T-cell (primary cell): ENCODE data around the gene BCL11B. TPM values are rescaled to one million over a fixed set of nuclear protein-coding genes. Genes with fewer than 3 reads are reported as not detected.

Experiments used
- ATAC-seq, 4 experiments: fragments of 200-7000 bp in 3 of 4; fragments of 150-1000 bp in 1 of 4; cut with Tn5 transposase; replicated peaks in 1 of 4; 1 replicate in 3 of 4; 2 replicates in 1 of 4; pipeline ENCODE4 v1.10.0; 2021; ENCODE audit warnings: moderate library complexity in 3 of 4, mild to moderate bottlenecking in 2 of 4, moderate number of reproducible peaks in 1 of 4
- CTCF ChIA-PET, 2 donors: fragments of 300-600 bp; sonication (Branson Sonifier 250); formaldehyde crosslinking; loops; one replicate each; lab custom pipeline; 2022; ENCODE audit warnings: antibody characterized with exemption in 2 of 2; lab: Charles Lee
- POLR2A ChIA-PET, 2 donors: fragments of 300-600 bp; sonication (Branson Sonifier 250); formaldehyde crosslinking; loops; one replicate each; lab custom pipeline; 2022; ENCODE audit warnings: antibody characterized with exemption in 2 of 2; lab: Charles Lee
- DNase-seq, 35 experiments: peaks; one replicate each; pipeline versions ENCODE4 v3.0.0 to v3.0.0-alpha.2; 2013 to 2023
- H3K27ac ChIP-seq: one replicate; pipeline ENCODE4 v1.5.1; 2013; ENCODE audit warnings: low read length
- H3K27me3 ChIP-seq, 2 experiments: replicated peaks in 1 of 2; 1 replicate in 1 of 2; 2 replicates in 1 of 2; pipeline versions ENCODE4 v1.6.1 to v1.7.0; 2013; ENCODE audit warnings: low read length in 1 of 2, mixed read lengths in 1 of 2; ENCODE audit not compliant: control insufficient read depth in 2 of 2, insufficient read depth in 2 of 2; ENCODE audit errors: extremely low read depth in 1 of 2
- H3K36me3 ChIP-seq, 2 donors: 1 replicate in 1 of 2; 2 replicates in 1 of 2; pipeline versions ENCODE4 v1.6.1 to v1.7.0; 2013; ENCODE audit warnings: low read length in 1 of 2; ENCODE audit not compliant: control insufficient read depth in 2 of 2, insufficient read depth in 1 of 2; ENCODE audit errors: extremely low read depth in 1 of 2
- H3K4me1 ChIP-seq, 2 experiments: 1 replicate in 1 of 2; 2 replicates in 1 of 2; pipeline versions ENCODE4 v1.6.1 to v1.7.0; 2013; ENCODE audit warnings: low read length in 2 of 2, mixed read lengths in 1 of 2; ENCODE audit not compliant: insufficient read depth in 2 of 2, control insufficient read depth in 1 of 2; ENCODE audit errors: extremely low read depth in 1 of 2
- H3K4me3 ChIP-seq, 2 donors: 1 replicate in 1 of 2; 2 replicates in 1 of 2; pipeline versions ENCODE4 v1.5.1 to v1.7.0; 2013; ENCODE audit warnings: mild to moderate bottlenecking in 2 of 2, low read length in 1 of 2, moderate library complexity in 1 of 2; ENCODE audit not compliant: control insufficient read depth in 1 of 2; ENCODE audit errors: extremely low read depth in 1 of 2
- H3K9me3 ChIP-seq: 2 replicates; pipeline ENCODE4 v1.7.0; 2013
- H3K27ac Mint-ChIP-seq, 2 donors: one replicate each; pipeline ENCODE4 v1.8.0; 2020 to 2021; ENCODE audit warnings: mild to moderate bottlenecking in 2 of 2, mixed read lengths in 2 of 2
- H3K27me3 Mint-ChIP-seq, 2 donors: one replicate each; pipeline ENCODE4 v1.8.0; 2021 to 2022; ENCODE audit warnings: mixed read lengths in 2 of 2
- H3K36me3 Mint-ChIP-seq: one replicate; pipeline ENCODE4 v1.8.0; 2021; ENCODE audit warnings: mixed read lengths
- H3K4me1 Mint-ChIP-seq, 3 donors: one replicate each; pipeline ENCODE4 v1.8.0; 2020 to 2022; ENCODE audit warnings: mixed read lengths in 3 of 3, mild to moderate bottlenecking in 1 of 3
- H3K4me3 Mint-ChIP-seq, 3 donors: one replicate each; pipeline ENCODE4 v1.8.0; 2020 to 2022; ENCODE audit warnings: mild to moderate bottlenecking in 3 of 3, mixed read lengths in 3 of 3, moderate library complexity in 3 of 3
- H3K9me3 Mint-ChIP-seq, 3 donors: one replicate each; pipeline ENCODE4 v1.8.0; 2020 to 2022; ENCODE audit warnings: mixed read lengths in 3 of 3
- WGBS: methylation state at CpG from one replicate; pipeline ENCODE4 v1.1.5; 2013; ENCODE audit warnings: missing lambda C conversion rate; ENCODE audit not compliant: insufficient coverage; 5-methylcytosine and 5-hydroxymethylcytosine counted together
- total RNA-seq, 35 experiments: library from RNA in 6 of 35; stranded (reverse) in 6 of 35; fragments of 120-200 nt in 1 of 35; gene quantifications; one replicate each; pipeline versions ENCODE4 v1.2.1 to v1.2.4 and lab custom pipeline; 2013 to 2026

The BCL11B gene
- total RNA-seq, 5 donors from 2014 or later (not counting 1 experiment from before 2014, with no cell fraction given) = 181 to 240 (median 196) TPM

GRCh38 chr14:99276482-99276881 lies 4.5 kb upstream of the BCL11B start:
- ATAC-seq (no peak), DNase-seq (no peak)
- no peaks in the 10 kb centered on the region for H3K9me3 Mint-ChIP-seq
- no CpG with 5 or more reads among the region's 2 CpGs for WGBS
- H3K27ac Mint-ChIP-seq = peak overlapping the region in 1 of 2 donors; percentile 76
- Histone ChIP-seq H3K4me1 (peaks cover 12 to 42% of the 10 kb centered on the region in 2 experiments), H3K27me3 (peaks cover 0 to 4% of the 10 kb centered on the region in 2 experiments), H3K4me3 (no peak overlapping the region), H3K9me3 (no peaks in the 10 kb centered on the region), H3K27ac (no peak overlapping the region), H3K36me3 (no peaks in the 10 kb centered on the region)
- ChIA-PET POLR2A (interaction anchor here in 1 of 2 donors (0.5 kb wide), 1 partner anchor 1384 kb away, joined by 9 read pairs; no protein-coding TSS in a partner anchor), CTCF (interaction anchor here in 1 of 2 donors (1.4 kb wide), 1 partner anchor 115 kb away, joined by 3 read pairs; no protein-coding TSS in a partner anchor)
- peaks cover 45 to 50% (median 48%) of the 10 kb centered on the region in 3 donors for H3K4me1 Mint-ChIP-seq
- peaks cover 0 to 1% of the 10 kb centered on the region in 2 donors for H3K27me3 Mint-ChIP-seq
- H3K36me3 Mint-ChIP-seq = peaks cover under 1% of the 10 kb centered on the region
- H3K4me3 Mint-ChIP-seq = no peak overlapping the region

- Histone ChIP-seq H3K27ac (peak overlapping the region; percentile 23), H3K27me3 (peaks cover 0 to 3% of the 10 kb centered on the region in 2 experiments), H3K4me3 (no peak overlapping the region), H3K4me1 (peaks cover 6 to 29% of the 10 kb centered on the region in 2 experiments), H3K36me3 (no peaks in the 10 kb centered on the region), H3K9me3 (no peaks in the 10 kb centered on the region)
- ATAC-seq (no peak), DNase-seq (peak in 1 of 35 experiments; percentile 24)
- no peaks in the 10 kb centered on the region for H3K27me3 Mint-ChIP-seq
- H3K36me3 Mint-ChIP-seq = peaks cover 3% of the 10 kb centered on the region
- ChIA-PET POLR2A (interaction anchor here (0.6 to 1.0 kb wide), 5 partner anchors 87 to 1135 kb away, joined by 3 to 4 read pairs (median 4); no protein-coding TSS in a partner anchor), CTCF (interaction anchor here in 1 of 2 donors (1.0 to 1.4 kb wide), 3 partner anchors 9 to 114 kb away, joined by 3 to 4 read pairs (median 3); no protein-coding TSS in a partner anchor)
- peak overlapping the region; percentile 76 to 80 for H3K27ac Mint-ChIP-seq
- peak overlapping the region; percentile 85 to 96 (median 96) for H3K4me3 Mint-ChIP-seq
- no peaks in the 10 kb centered on the region for H3K9me3 Mint-ChIP-seq
- H3K4me1 Mint-ChIP-seq = peaks cover 33 to 39% (median 35%) of the 10 kb centered on the region in 3 donors
Measured at GRCh38 chr14:99275222-99275584, 3.2 kb upstream of the BCL11B start.

GRCh38 chr14:99274346-99275221 lies 2.6 kb upstream of the BCL11B start:
- Mint-ChIP-seq H3K36me3 (peaks cover 7% of the 10 kb centered on the region), H3K27me3 (no peaks in the 10 kb centered on the region), H3K9me3 (no peaks in the 10 kb centered on the region), H3K4me3 (peak overlapping the region; percentile 85 to 96 (median 96)), H3K27ac (peak overlapping the region; percentile 76 to 80), H3K4me1 (peaks cover 33 to 39% (median 34%) of the 10 kb centered on the region in 3 donors)
- ChIA-PET POLR2A (interaction anchor here in 1 of 2 donors (1.0 kb wide), 1 partner anchor 87 kb away, joined by 3 read pairs; no protein-coding TSS in a partner anchor), CTCF (interaction anchor here in 1 of 2 donors (0.6 to 1.0 kb wide), 3 partner anchors 9 to 1892 kb away, joined by 3 to 5 read pairs (median 3); no protein-coding TSS in a partner anchor)
- WGBS = 3% methylated on average over 66 of the region's 69 CpGs
- peak in 13 of 35 experiments; percentile 33 to 78 (median 51) for DNase-seq
- Histone ChIP-seq H3K27ac (peak overlapping the region; percentile 23), H3K4me1 (peaks cover 6 to 27% of the 10 kb centered on the region in 2 experiments), H3K9me3 (no peaks in the 10 kb centered on the region), H3K36me3 (no peaks in the 10 kb centered on the region), H3K4me3 (peak overlapping the region; percentile 90 to 97), H3K27me3 (no peaks in the 10 kb centered on the region)
- peak; percentile 12 to 32 (median 22) for ATAC-seq

GRCh38 chr14:99273766-99274345 lies 1.9 kb upstream of the BCL11B start:
- ATAC-seq (no peak), DNase-seq (peak in 4 of 35 experiments; percentile 21 to 33 (median 26))
- Mint-ChIP-seq H3K36me3 (peaks cover 11% of the 10 kb centered on the region), H3K27me3 (no peaks in the 10 kb centered on the region), H3K9me3 (no peaks in the 10 kb centered on the region), H3K27ac (peak overlapping the region; percentile 61 to 84), H3K4me1 (peaks cover 33 to 39% (median 35%) of the 10 kb centered on the region in 3 donors), H3K4me3 (peak overlapping the region; percentile 81 to 96 (median 83))
- no peaks in the 10 kb centered on the region for H3K36me3 ChIP-seq
- WGBS = under 1% methylated on average over 34 of the region's 34 CpGs
- H3K4me1 ChIP-seq = peaks cover 6 to 27% of the 10 kb centered on the region in 2 experiments
- POLR2A ChIA-PET = no interaction called here
- no peaks in the 10 kb centered on the region for H3K27me3 ChIP-seq
- peak overlapping the region; percentile 90 to 97 for H3K4me3 ChIP-seq
- no peaks in the 10 kb centered on the region for H3K9me3 ChIP-seq
- H3K27ac ChIP-seq = peak overlapping the region; percentile 74
- CTCF ChIA-PET = interaction anchor here in 1 of 2 donors (0.6 kb wide), 1 partner anchor 126 kb away, joined by 5 read pairs; no protein-coding TSS in a partner anchor

- Mint-ChIP-seq H3K27me3 (no peaks in the 10 kb centered on the region), H3K36me3 (peaks cover 15% of the 10 kb centered on the region), H3K9me3 (no peaks in the 10 kb centered on the region), H3K4me1 (peaks cover 33 to 43% (median 39%) of the 10 kb centered on the region in 3 donors), H3K4me3 (peak overlapping the region; percentile 95 to 98 (median 96)), H3K27ac (peak overlapping the region; percentile 85 to 99)
- WGBS = 2% methylated on average over 42 of the region's 53 CpGs
- peak in 9 of 35 experiments; percentile 32 to 67 (median 46) for DNase-seq
- peak overlapping the region; percentile 74 for H3K27ac ChIP-seq
- no peak for ATAC-seq
- H3K4me3 ChIP-seq = peak overlapping the region; percentile 90 to 97
- no peaks in the 10 kb centered on the region for H3K9me3 ChIP-seq
- H3K27me3 ChIP-seq = no peaks in the 10 kb centered on the region
- peaks cover 6 to 32% of the 10 kb centered on the region in 2 experiments for H3K4me1 ChIP-seq
- POLR2A ChIA-PET = no interaction called here
- H3K36me3 ChIP-seq = no peaks in the 10 kb centered on the region
- CTCF ChIA-PET = interaction anchor here in 1 of 2 donors (1.5 to 2.1 kb wide), 2 partner anchors 43 to 84 kb away, joined by 4 to 9 read pairs; no protein-coding TSS in a partner anchor
Measured at GRCh38 chr14:99272899-99273765, 1.1 kb upstream of the BCL11B start.
